GM23338 (cell line): ENCODE measurements around the gene LRP1B. TPM values are rescaled to one million over a fixed set of nuclear protein-coding genes. Genes with fewer than 3 reads are reported as not detected.

Experiments
- ATAC-seq: fragments of 200-7000 bp; cut with Tn5 transposase; 3 replicates; pipeline ENCODE4 v1.9.1; 2020
- DNase-seq: peaks from one replicate; pipeline ENCODE4 v3.0.0-alpha.2; 2015; ENCODE audit warnings: low spot score
- H2AFZ ChIP-seq: fragments of 200-600 bp; sonication (generic); 2 replicates; pipeline ENCODE4 v1.8.0; 2016; ENCODE audit warnings: antibody characterized with exemption, mild to moderate bottlenecking, moderate library complexity
- H3F3A ChIP-seq: fragments of 200-600 bp; sonication (generic); replicated peaks from 2 replicates; pipeline ENCODE4 v1.8.0; 2017; ENCODE audit warnings: antibody characterized with exemption, mixed run types, low read depth
- H3K27ac ChIP-seq: fragments of 200-600 bp; sonication (generic); 2 replicates; pipeline ENCODE4 v1.6.1; 2016; ENCODE audit warnings: low read depth
- H3K27me3 ChIP-seq: fragments of 200-600 bp; sonication (generic); 2 replicates; pipeline ENCODE4 v1.8.0; 2016; ENCODE audit warnings: mild to moderate bottlenecking, mixed run types, moderate library complexity; ENCODE audit not compliant: insufficient read depth
- H3K36me3 ChIP-seq: fragments of 200-600 bp; sonication (generic); 2 replicates; pipeline ENCODE4 v1.8.0; 2016; ENCODE audit warnings: mild to moderate bottlenecking; ENCODE audit not compliant: insufficient read depth
- H3K4me1 ChIP-seq: fragments of 200-600 bp; sonication (generic); 2 replicates; pipeline ENCODE4 v1.8.0; 2016; ENCODE audit warnings: mild to moderate bottlenecking, moderate library complexity; ENCODE audit not compliant: insufficient read depth
- H3K4me2 ChIP-seq: fragments of 200-600 bp; sonication (generic); 2 replicates; pipeline ENCODE4 v1.7.1; 2017; ENCODE audit warnings: mixed run types
- H3K4me3 ChIP-seq: fragments of 200-600 bp; sonication (generic); 2 replicates; pipeline ENCODE4 v1.6.1; 2016; ENCODE audit warnings: mixed run types
- H3K79me2 ChIP-seq: fragments of 200-600 bp; sonication (generic); replicated peaks from 2 replicates; pipeline ENCODE4 v1.8.0; 2017; ENCODE audit warnings: mild to moderate bottlenecking; ENCODE audit not compliant: insufficient read depth
- H3K9me2 ChIP-seq: fragments of 200-600 bp; sonication (generic); 2 replicates; pipeline ENCODE4 v1.8.0; 2017; ENCODE audit not compliant: insufficient read depth
- H4K20me1 ChIP-seq: fragments of 200-600 bp; sonication (generic); replicated peaks from 2 replicates; pipeline ENCODE4 v1.8.0; 2017; ENCODE audit warnings: mild to moderate bottlenecking; ENCODE audit not compliant: insufficient read depth
- H3K27ac Mint-ChIP-seq: 2 replicates; pipeline ENCODE4 v1.8.0; 2020; ENCODE audit warnings: inconsistent platforms, mild to moderate bottlenecking, moderate library complexity, mixed read lengths
- H3K27me3 Mint-ChIP-seq: 3 replicates; pipeline ENCODE4 v1.8.0; 2022; ENCODE audit warnings: low read depth, mild to moderate bottlenecking, moderate library complexity, mixed read lengths, inconsistent platforms; ENCODE audit not compliant: insufficient read depth, poor library complexity
- H3K36me3 Mint-ChIP-seq: 3 replicates; pipeline ENCODE4 v1.8.0; 2021; ENCODE audit warnings: low read depth, mild to moderate bottlenecking, inconsistent platforms, moderate library complexity, mixed read lengths
- H3K4me1 Mint-ChIP-seq: 3 replicates; pipeline ENCODE4 v1.8.0; 2020; ENCODE audit warnings: mild to moderate bottlenecking, inconsistent platforms, mixed read lengths
- H3K4me3 Mint-ChIP-seq: 3 replicates; pipeline ENCODE4 v1.8.0; 2021; ENCODE audit warnings: moderate library complexity, mild to moderate bottlenecking, inconsistent platforms, mixed read lengths
- H3K9me3 Mint-ChIP-seq: 3 replicates; pipeline ENCODE4 v1.8.0; 2020; ENCODE audit warnings: moderate library complexity, mild to moderate bottlenecking, inconsistent platforms, mixed read lengths
- CREB1 ChIP-seq: fragments of 250-450 bp; sonication (Bioruptor Pico); IDR thresholded peaks from 2 replicates; pipeline ENCODE4 v1.5.0; 2020; ENCODE audit warnings: low read depth, mild to moderate bottlenecking, moderate library complexity
- EZH2 ChIP-seq: fragments of 200-600 bp; sonication (generic); IDR thresholded peaks from one replicate; pipeline ENCODE4 v1.8.0; 2017; ENCODE audit warnings: antibody characterized with exemption, mild to moderate bottlenecking, low read depth; ENCODE audit not compliant: unreplicated experiment
- EZH2phosphoT487 ChIP-seq: fragments of 200-600 bp; sonication (generic); IDR thresholded peaks from one replicate; pipeline ENCODE4 v1.8.1; 2018; ENCODE audit warnings: antibody characterized with exemption; ENCODE audit not compliant: unreplicated experiment
- JUNB ChIP-seq: IDR thresholded peaks from one replicate; pipeline ENCODE4 v1.6.1; 2016; ENCODE audit warnings: antibody characterized with exemption; ENCODE audit not compliant: unreplicated experiment
- POLR2AphosphoS5 ChIP-seq: IDR thresholded peaks from 2 replicates; pipeline ENCODE4 v1.6.1; 2016; ENCODE audit warnings: antibody characterized with exemption, low read depth
- STAT1 ChIP-seq: IDR thresholded peaks from one replicate; pipeline ENCODE4 v1.6.1; 2016; ENCODE audit warnings: antibody characterized with exemption; ENCODE audit not compliant: unreplicated experiment
- ZNF114 ChIP-seq: fragments of 250-450 bp; sonication (Bioruptor Pico); IDR thresholded peaks from 2 replicates; pipeline ENCODE4 v1.5.0; 2020; ENCODE audit warnings: mild to moderate bottlenecking, moderate library complexity
- polyA plus RNA-seq: library from polyadenylated mRNA; unstranded; fragments of >200 nt; fragmentation: Nextera tagmentation; extraction: Ambion mirVana; gene quantifications from 2 replicates; pipeline ENCODE4 v1.2.1, GENCODE V29; 2016
- total RNA-seq: library from RNA; depleted of rRNA; stranded (reverse); fragments of >200 nt; shearing (Covaris generic); gene quantifications from 2 replicates; pipeline ENCODE4 v1.2.3, GENCODE V29; 2014
- TF ChIP-seq, protein P1 (sequence below): fragments of 250-450 bp; sonication (Bioruptor Pico); IDR thresholded peaks from 2 replicates; pipeline ENCODE4 v1.5.0; 2020; ENCODE audit warnings: mild to moderate bottlenecking, moderate library complexity

The LRP1B gene
- total and polyA plus RNA-seq, 2 experiments from 2014 or later: 0.15 to 0.97 TPM

DNA sequence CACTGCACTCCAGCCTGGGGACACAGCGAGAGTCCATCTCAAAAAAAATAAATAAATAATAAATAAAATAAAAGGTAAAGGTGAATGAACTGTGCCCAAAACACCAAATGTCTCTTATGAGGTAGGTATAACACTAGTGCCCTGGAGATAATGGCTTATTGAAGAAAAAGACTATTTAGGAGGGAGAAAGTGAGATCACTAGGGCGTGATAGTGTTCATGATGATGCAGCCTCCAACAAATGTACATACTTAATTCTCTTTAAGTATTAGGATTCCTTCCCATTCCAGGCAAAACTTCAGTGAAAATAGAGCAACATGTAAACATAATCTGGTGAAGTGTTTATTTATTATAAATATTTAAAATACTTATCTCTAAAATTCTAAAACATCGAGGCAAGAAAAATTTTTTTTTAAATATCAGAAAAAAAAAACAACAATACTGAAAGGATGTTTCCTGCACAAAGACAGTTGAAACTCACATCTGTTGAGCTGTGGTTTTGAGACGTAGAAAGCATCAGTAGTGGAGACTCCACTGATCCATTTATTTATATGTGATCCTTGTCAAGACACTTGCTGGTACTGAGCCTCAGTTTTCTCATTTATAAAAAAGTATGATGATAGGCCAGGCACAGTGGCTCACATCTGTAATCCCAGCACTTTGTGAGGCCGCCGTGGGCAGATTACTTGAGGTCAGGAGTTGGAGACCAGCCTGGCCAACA lies 183.3 kb downstream of the LRP1B start (continued):
- TF ChIP-seq, protein P1, sequence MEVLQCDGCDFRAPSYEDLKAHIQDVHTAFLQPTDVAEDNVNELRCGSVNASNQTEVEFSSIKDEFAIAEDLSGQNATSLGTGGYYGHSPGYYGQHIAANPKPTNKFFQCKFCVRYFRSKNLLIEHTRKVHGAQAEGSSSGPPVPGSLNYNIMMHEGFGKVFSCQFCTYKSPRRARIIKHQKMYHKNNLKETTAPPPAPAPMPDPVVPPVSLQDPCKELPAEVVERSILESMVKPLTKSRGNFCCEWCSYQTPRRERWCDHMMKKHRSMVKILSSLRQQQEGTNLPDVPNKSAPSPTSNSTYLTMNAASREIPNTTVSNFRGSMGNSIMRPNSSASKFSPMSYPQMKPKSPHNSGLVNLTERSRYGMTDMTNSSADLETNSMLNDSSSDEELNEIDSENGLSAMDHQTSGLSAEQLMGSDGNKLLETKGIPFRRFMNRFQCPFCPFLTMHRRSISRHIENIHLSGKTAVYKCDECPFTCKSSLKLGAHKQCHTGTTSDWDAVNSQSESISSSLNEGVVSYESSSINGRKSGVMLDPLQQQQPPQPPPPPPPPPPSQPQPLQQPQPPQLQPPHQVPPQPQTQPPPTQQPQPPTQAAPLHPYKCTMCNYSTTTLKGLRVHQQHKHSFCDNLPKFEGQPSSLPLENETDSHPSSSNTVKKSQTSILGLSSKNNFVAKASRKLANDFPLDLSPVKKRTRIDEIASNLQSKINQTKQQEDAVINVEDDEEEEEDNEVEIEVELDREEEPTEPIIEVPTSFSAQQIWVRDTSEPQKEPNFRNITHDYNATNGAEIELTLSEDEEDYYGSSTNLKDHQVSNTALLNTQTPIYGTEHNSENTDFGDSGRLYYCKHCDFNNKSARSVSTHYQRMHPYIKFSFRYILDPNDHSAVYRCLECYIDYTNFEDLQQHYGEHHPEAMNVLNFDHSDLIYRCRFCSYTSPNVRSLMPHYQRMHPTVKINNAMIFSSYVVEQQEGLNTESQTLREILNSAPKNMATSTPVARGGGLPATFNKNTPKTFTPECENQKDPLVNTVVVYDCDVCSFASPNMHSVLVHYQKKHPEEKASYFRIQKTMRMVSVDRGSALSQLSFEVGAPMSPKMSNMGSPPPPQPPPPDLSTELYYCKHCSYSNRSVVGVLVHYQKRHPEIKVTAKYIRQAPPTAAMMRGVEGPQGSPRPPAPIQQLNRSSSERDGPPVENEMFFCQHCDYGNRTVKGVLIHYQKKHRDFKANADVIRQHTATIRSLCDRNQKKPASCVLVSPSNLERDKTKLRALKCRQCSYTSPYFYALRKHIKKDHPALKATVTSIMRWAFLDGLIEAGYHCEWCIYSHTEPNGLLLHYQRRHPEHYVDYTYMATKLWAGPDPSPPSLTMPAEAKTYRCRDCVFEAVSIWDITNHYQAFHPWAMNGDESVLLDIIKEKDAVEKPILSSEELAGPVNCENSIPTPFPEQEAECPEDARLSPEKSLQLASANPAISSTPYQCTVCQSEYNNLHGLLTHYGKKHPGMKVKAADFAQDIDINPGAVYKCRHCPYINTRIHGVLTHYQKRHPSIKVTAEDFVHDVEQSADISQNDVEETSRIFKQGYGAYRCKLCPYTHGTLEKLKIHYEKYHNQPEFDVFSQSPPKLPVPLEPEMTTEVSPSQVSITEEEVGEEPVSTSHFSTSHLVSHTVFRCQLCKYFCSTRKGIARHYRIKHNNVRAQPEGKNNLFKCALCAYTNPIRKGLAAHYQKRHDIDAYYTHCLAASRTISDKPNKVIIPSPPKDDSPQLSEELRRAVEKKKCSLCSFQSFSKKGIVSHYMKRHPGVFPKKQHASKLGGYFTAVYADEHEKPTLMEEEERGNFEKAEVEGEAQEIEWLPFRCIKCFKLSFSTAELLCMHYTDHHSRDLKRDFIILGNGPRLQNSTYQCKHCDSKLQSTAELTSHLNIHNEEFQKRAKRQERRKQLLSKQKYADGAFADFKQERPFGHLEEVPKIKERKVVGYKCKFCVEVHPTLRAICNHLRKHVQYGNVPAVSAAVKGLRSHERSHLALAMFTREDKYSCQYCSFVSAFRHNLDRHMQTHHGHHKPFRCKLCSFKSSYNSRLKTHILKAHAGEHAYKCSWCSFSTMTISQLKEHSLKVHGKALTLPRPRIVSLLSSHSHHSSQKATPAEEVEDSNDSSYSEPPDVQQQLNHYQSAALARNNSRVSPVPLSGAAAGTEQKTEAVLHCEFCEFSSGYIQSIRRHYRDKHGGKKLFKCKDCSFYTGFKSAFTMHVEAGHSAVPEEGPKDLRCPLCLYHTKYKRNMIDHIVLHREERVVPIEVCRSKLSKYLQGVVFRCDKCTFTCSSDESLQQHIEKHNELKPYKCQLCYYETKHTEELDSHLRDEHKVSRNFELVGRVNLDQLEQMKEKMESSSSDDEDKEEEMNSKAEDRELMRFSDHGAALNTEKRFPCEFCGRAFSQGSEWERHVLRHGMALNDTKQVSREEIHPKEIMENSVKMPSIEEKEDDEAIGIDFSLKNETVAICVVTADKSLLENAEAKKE (CRISPR knock-in tag): no peak
- TF ChIP-seq STAT1: no peak
- no peak for TF ChIP-seq CREB1 (CRISPR knock-in tag)
- no peak for TF ChIP-seq EZH2phosphoT487
- no peak for TF ChIP-seq EZH2
- no peak for TF ChIP-seq POLR2AphosphoS5
- TF ChIP-seq JUNB: no peak
- TF ChIP-seq ZNF114: no peak

DNA sequence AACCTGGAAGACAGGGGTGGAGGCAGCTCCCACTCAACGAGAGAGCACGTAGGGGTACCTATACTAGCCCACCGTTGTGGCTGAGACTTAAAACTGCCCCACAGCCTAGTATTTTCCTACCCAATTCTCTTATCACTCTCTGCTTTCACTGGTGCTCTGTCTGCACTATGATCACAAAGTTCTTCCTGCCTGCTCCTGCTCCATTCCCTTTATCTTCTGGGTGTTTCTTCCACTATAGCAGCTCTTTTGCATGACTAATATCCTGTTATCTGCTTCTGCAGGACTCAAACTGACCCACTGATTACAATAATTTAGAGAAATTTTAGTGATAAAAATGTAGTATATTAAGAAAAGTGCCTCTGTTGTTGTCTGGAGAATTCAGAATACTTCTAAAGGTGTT lies 184.8 kb downstream of the LRP1B start:
- no peaks in the 10 kb centered on the region for H3K9me3 Mint-ChIP-seq
- H3K27ac Mint-ChIP-seq: no peak overlapping the region
- Histone ChIP-seq H2AFZ (no peak overlapping the region), H3K4me2 (no peak overlapping the region), H3K4me3 (no peak overlapping the region), H4K20me1 (no peaks in the 10 kb centered on the region), H3K27me3 (no peaks in the 10 kb centered on the region), H3K79me2 (no peaks in the 10 kb centered on the region), H3K9me2 (no peaks in the 10 kb centered on the region), H3F3A (no peaks in the 10 kb centered on the region), H3K4me1 (no peaks in the 10 kb centered on the region), H3K27ac (no peak overlapping the region), H3K36me3 (no peaks in the 10 kb centered on the region)
- H3K4me1 Mint-ChIP-seq: peaks cover 5% of the 10 kb centered on the region
- no peak for ATAC-seq
- no peak overlapping the region for H3K4me3 Mint-ChIP-seq
- no peaks in the 10 kb centered on the region for H3K36me3 Mint-ChIP-seq
- no peaks in the 10 kb centered on the region for H3K27me3 Mint-ChIP-seq
- DNase-seq: no peak
- TF ChIP-seq ZNF114 (no peak), EZH2phosphoT487 (no peak)
- TF ChIP-seq, protein P1 (CRISPR knock-in tag): no peak
